Kidney (tissue), 14 donors: ENCODE results near the gene KSR1. TPM values are rescaled to one million over a fixed set of nuclear protein-coding genes. Genes with fewer than 3 reads are reported as not detected.

Experiments
- DNase-seq, 5 donors: peaks; one replicate each; pipeline ENCODE4 v3.0.0-alpha.2; 2013 to 2020
- FAIRE-seq: peaks from 2 replicates; lab custom pipeline; 2012; peaks lifted over from hg19 to GRCh38; lab: Jason Lieb, UNC
- H3K27ac ChIP-seq, 2 donors: one replicate each; pipeline ENCODE4 v1.7.0; 2013; ENCODE audit warnings: low read depth in 2 of 2, low read length in 2 of 2, inconsistent platforms in 1 of 2
- H3K27me3 ChIP-seq: one replicate; pipeline ENCODE4 v1.7.1; 2013; ENCODE audit warnings: low read length, inconsistent platforms; ENCODE audit not compliant: control insufficient read depth, insufficient read depth
- H3K36me3 ChIP-seq, 3 donors: one replicate each; pipeline versions ENCODE4 v1.7.0 to v1.7.1; 2013; ENCODE audit warnings: low read length in 3 of 3, control low read depth in 1 of 3, inconsistent platforms in 1 of 3; ENCODE audit not compliant: insufficient read depth in 3 of 3, control insufficient read depth in 2 of 3
- H3K4me1 ChIP-seq, 3 donors: one replicate each; pipeline versions ENCODE4 v1.7.0 to v1.7.1; 2013; ENCODE audit warnings: low read length in 3 of 3, inconsistent platforms in 1 of 3, low read depth in 1 of 3; ENCODE audit not compliant: control insufficient read depth in 2 of 3, insufficient read depth in 2 of 3
- H3K4me3 ChIP-seq, 3 donors: one replicate each; pipeline versions ENCODE4 v1.7.0 to v1.8.1; 2013; ENCODE audit warnings: low read length in 3 of 3, control low read depth in 1 of 3, inconsistent platforms in 1 of 3
- H3K9ac ChIP-seq, 3 donors: one replicate each; pipeline versions ENCODE4 v1.7.0 to v1.7.1; 2013; ENCODE audit warnings: low read length in 3 of 3, control low read depth in 1 of 3, inconsistent platforms in 1 of 3
- H3K9me3 ChIP-seq, 3 donors: one replicate each; pipeline versions ENCODE4 v1.7.0 to v1.7.1; 2013; ENCODE audit warnings: low read length in 3 of 3, control low read depth in 1 of 3, inconsistent platforms in 1 of 3; ENCODE audit not compliant: control insufficient read depth in 2 of 3, insufficient read depth in 1 of 3
- intact Hi-C: fragments of 100-400 bp; cut with DNase I; formaldehyde crosslinking; loops from one replicate; pipeline ENCODE4 v1.11.1; 2022
- polyA plus RNA-seq: library from polyadenylated mRNA; stranded (reverse); fragments of 350-450 nt; fragmentation: Illumina TruSeq; extraction: RNeasy Lipid Tissue Mini Kit (QIAGEN cat#74804); gene quantifications from one replicate; pipeline ENCODE4 v1.2.3, GENCODE V29; 2014; ENCODE audit warnings: low read depth, low replicate concordance; ENCODE audit not compliant: insufficient read depth
- total RNA-seq: library from RNA; stranded (reverse); fragmentation: NEBNext Ultra II Directional; extraction: Animal tissue kit (Norgen Biotek cat#: 25700); gene quantifications from one replicate; pipeline ENCODE4 v1.2.1, GENCODE V29; 2021
- TF ChIP-seq, protein P1 (sequence below): IDR thresholded peaks from 3 replicates; pipeline ENCODE4 v1.5.1; 2012; ENCODE audit warnings: mild to moderate bottlenecking, moderate library complexity, borderline replicate concordance; ENCODE audit not compliant: insufficient read depth; ENCODE audit errors: extremely low read depth
- donor health status: control.
- donor health status: control.
- donor health status: control.
- donor health status: control.
- donor health status: control.
- donor health status: DM: yes; HTN: yes; CAD: no.
- donor health status: Normal renal cell carcinoma (clear cell type).

The KSR1 gene
- total and polyA plus RNA-seq, 2 donors from 2014 or later, result 11.7 to 97.3 TPM

DNA sequence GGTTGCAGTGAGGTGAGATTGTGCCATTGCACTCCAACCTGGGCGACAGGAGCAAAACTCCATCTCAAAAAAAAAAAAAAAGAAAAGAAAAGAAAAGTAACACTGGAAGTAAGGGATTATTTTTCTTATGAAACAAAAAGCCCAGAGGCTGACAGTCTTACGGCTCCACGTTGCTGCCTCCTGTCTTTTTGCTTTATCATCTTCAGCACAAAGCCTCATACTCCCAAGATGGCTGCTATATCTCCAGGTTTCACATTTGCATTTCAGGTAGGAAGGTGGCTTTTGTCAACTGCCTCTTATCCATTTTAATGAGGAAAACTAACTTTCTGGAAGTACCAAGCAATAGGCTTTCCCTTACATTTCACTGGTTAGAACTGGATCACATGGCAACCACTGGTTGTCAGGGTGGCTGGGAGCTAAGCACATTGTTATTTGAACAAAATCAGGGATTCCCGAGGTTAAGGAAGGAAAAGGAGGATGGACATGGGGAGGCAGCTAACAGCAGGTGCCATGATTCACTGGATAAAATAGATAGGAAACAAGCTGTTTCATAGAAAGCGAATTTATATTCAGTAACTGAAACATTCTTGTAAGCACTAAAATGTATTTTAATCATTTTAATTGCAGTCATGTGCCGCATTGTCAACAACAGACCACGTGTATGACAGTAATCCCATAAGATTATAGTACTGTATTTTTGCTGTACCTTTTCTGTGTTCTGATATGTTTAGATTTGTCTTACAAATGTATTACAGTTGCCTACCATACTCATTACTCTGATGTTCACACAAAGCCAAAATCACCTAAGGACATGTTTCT lies 58.6 kb downstream of the KSR1 start:
- H3K9me3 ChIP-seq, result no peaks in the 10 kb centered on the region
- H3K9ac ChIP-seq, result no peak overlapping the region
- FAIRE-seq (no peak), DNase-seq (no peak)
- H3K36me3 ChIP-seq, result no peaks in the 10 kb centered on the region
- TF ChIP-seq, protein P1, sequence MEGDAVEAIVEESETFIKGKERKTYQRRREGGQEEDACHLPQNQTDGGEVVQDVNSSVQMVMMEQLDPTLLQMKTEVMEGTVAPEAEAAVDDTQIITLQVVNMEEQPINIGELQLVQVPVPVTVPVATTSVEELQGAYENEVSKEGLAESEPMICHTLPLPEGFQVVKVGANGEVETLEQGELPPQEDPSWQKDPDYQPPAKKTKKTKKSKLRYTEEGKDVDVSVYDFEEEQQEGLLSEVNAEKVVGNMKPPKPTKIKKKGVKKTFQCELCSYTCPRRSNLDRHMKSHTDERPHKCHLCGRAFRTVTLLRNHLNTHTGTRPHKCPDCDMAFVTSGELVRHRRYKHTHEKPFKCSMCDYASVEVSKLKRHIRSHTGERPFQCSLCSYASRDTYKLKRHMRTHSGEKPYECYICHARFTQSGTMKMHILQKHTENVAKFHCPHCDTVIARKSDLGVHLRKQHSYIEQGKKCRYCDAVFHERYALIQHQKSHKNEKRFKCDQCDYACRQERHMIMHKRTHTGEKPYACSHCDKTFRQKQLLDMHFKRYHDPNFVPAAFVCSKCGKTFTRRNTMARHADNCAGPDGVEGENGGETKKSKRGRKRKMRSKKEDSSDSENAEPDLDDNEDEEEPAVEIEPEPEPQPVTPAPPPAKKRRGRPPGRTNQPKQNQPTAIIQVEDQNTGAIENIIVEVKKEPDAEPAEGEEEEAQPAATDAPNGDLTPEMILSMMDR, result no peak
- no peak overlapping the region for H3K27ac ChIP-seq
- intact Hi-C loops, result no loop called here
- H3K27me3 ChIP-seq, result no peaks in the 10 kb centered on the region
- no peak overlapping the region for H3K4me3 ChIP-seq
- peaks cover 0 to 8% (median 0%) of the 10 kb centered on the region in 3 donors for H3K4me1 ChIP-seq

DNA sequence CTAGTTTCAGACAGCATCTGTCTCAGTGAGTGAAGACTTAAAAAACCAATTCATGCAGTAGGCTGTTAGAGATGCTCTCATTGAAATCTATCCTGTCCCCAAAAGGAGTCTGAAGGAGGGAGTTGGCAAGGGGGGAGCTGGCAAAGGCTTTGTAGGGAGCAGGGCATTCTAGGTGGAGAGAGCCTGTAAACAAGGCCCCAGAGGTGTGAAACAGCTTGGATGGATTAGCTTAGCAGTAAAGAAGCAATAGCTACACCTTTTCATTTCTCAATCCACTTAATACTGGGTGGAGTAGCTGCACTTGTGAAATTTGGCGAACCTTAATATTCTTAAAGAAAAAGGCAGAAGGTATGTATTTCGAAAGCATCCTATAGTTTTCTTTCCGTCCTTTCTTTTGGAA lies 61.8 kb downstream of the KSR1 start:
- DNase-seq (no peak), FAIRE-seq (no peak)
- Histone ChIP-seq H3K36me3 (no peaks in the 10 kb centered on the region), H3K9me3 (no peaks in the 10 kb centered on the region), H3K9ac (no peak overlapping the region), H3K27ac (no peak overlapping the region), H3K27me3 (no peaks in the 10 kb centered on the region), H3K4me3 (no peak overlapping the region), H3K4me1 (peaks cover 0 to 12% (median 8%) of the 10 kb centered on the region in 3 donors)
- intact Hi-C loops, result no loop called here
- TF ChIP-seq, protein P1, result no peak

DNA sequence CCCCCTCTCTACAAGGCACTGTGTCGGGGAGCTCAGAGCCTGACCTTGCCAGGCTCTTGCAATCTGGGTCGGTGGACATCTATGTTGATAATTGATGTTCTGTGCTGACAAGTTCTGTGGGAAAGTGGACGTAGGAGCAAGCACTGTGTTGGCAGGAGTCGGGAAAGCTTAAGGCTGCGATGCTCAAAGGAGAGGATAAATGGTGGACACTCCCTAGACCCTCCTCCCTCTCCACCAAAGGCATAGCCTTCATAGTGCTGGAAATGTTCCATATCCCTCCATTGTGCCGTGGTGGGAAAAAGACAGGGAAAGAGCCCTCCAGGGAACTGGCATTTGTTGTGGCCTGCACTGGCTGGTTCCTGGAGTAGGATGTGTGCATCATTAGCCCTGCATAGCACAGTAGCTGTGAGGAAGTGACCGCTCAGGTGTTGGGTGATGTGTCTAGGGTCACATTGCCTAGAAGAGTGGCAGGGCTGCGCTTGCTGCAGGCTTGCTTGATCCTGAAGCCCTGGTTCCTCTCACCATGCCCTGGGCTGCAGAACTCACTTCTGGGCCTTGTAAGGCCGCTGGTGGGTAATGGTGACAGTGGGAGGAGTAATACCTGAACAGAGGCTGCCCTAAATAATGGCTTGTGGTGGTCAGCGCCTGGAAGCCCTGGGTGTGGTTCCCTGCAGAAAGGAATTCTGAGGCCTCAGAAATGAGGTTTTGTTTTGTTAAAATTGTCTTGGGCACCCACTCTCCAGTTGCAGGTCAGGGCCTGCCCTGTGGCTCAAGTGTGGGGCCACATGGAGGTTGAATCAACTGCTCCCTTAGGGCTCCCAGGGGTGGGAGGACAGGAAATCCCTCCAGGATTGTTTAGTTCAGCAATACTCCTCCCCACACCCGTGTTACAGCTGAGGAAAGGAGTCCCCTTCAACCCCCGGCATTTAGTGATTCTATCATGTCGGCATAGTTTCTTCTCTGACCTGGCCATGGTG lies 62.6 kb downstream of the KSR1 start:
- Histone ChIP-seq H3K4me1 (peaks cover 0 to 12% (median 8%) of the 10 kb centered on the region in 3 donors), H3K27me3 (no peaks in the 10 kb centered on the region), H3K4me3 (no peak overlapping the region), H3K9ac (no peak overlapping the region), H3K27ac (no peak overlapping the region), H3K36me3 (no peaks in the 10 kb centered on the region), H3K9me3 (no peaks in the 10 kb centered on the region)
- TF ChIP-seq, protein P1, result no peak
- no peak for DNase-seq
- intact Hi-C loops, result no loop called here
- no peak for FAIRE-seq
